K562 (cell line): ENCODE measurements around the gene SLC35F5.

ENCODE experiments used
- BRCA1 ChIP-seq, 2 experiments: fragments of 450-650 bp in 1 of 2; sonication (generic) in 1 of 2; formaldehyde crosslinking in 1 of 2; IDR thresholded peaks; 2 replicates each; pipeline versions ENCODE4 v1.5.0 to v1.6.1; 2017 to 2020; ENCODE audit warnings: mild to moderate bottlenecking in 1 of 2, missing genetic modification reagents in 1 of 2
- DPF2 ChIP-seq: fragments of 450-650 bp; IDR thresholded peaks from 2 replicates; pipeline ENCODE4 v1.6.1; 2016
- MXI1 ChIP-seq: IDR thresholded peaks from 2 replicates; pipeline ENCODE4 v1.6.1; 2011; ENCODE audit warnings: low read depth, mild to moderate bottlenecking, improper control_type of control experiment, low read length
- POLR2A ChIP-seq: fragments of 450-650 bp; conservative IDR thresholded peaks from 2 replicates; pipeline ENCODE4 v1.6.1; 2016
- SIN3A ChIP-seq, 2 experiments: fragments of 150-350 bp in 1 of 2; IDR thresholded peaks; 2 replicates each; pipeline ENCODE4 v1.6.1; 2011 to 2016; ENCODE audit warnings: borderline replicate concordance in 2 of 2, low read depth in 2 of 2, low read length in 2 of 2, mild to moderate bottlenecking in 2 of 2, moderate library complexity in 2 of 2; ENCODE audit not compliant: control insufficient read depth in 1 of 2
- ZBTB8A ChIP-seq: fragments of 450-650 bp; IDR thresholded peaks from 2 replicates; pipeline ENCODE4 v1.6.1; 2018; ENCODE audit warnings: mild to moderate bottlenecking, moderate library complexity; ENCODE audit not compliant: partially characterized antibody
- TF ChIP-seq, protein P1 (sequence below): sonication (generic); formaldehyde crosslinking; IDR thresholded peaks from 2 replicates; pipeline ENCODE4 v1.8.0; 2022; ENCODE audit warnings: mild to moderate bottlenecking, missing genetic modification reagents
- TF ChIP-seq, protein P2 (sequence below), 3 experiments: IDR thresholded peaks in 2 of 3; conservative IDR thresholded peaks in 1 of 3; 2 replicates each; pipeline ENCODE4 v1.5.1; 2011 to 2012; ENCODE audit warnings: low read length in 3 of 3, mild to moderate bottlenecking in 3 of 3, control low read depth in 2 of 3, improper control_type of control experiment in 1 of 3, inconsistent platforms in 1 of 3, low read depth in 1 of 3, mixed read lengths in 1 of 3, moderate library complexity in 1 of 3; ENCODE audit not compliant: insufficient read depth in 2 of 3
- TF ChIP-seq, protein P3 (sequence below), 3 experiments: fragments of 200-800 bp in 1 of 3; fragments of 250-450 bp in 1 of 3; fragments of 450-650 bp in 1 of 3; sonication (Bioruptor Pico) in 1 of 3; sonication (Bioruptor generic) in 1 of 3; formaldehyde crosslinking in 1 of 3; IDR thresholded peaks; 2 replicates each; pipeline versions ENCODE4 v1.6.1 to v1.8.0; 2016 to 2022; ENCODE audit warnings: mild to moderate bottlenecking in 2 of 3, missing genetic modification characterization in 2 of 3, missing compliant biosample characterization in 1 of 3, moderate library complexity in 1 of 3

DNA sequence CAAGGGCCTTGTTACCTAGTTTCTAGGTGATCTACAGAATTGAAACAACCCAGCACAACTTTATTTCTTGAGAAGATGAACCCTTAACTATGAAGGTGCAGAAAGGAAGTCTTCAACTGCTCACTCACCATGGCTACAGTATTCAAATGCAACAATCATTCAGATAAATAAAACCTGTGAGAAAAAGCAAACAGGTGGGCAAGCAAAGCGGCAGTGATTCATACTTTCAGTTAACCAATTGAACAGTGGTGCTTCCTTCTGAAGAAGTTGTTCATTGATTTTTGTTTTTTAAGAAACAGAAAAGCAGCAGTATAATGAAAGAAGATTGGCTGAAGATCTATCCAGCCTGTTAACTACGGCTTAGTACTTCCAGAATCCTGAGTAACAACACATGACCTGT, 43.5 kb downstream of the SLC35F5 start:
- TF ChIP-seq, protein P1, sequence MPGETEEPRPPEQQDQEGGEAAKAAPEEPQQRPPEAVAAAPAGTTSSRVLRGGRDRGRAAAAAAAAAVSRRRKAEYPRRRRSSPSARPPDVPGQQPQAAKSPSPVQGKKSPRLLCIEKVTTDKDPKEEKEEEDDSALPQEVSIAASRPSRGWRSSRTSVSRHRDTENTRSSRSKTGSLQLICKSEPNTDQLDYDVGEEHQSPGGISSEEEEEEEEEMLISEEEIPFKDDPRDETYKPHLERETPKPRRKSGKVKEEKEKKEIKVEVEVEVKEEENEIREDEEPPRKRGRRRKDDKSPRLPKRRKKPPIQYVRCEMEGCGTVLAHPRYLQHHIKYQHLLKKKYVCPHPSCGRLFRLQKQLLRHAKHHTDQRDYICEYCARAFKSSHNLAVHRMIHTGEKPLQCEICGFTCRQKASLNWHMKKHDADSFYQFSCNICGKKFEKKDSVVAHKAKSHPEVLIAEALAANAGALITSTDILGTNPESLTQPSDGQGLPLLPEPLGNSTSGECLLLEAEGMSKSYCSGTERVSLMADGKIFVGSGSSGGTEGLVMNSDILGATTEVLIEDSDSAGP = no peak
- TF ChIP-seq, protein P2, sequence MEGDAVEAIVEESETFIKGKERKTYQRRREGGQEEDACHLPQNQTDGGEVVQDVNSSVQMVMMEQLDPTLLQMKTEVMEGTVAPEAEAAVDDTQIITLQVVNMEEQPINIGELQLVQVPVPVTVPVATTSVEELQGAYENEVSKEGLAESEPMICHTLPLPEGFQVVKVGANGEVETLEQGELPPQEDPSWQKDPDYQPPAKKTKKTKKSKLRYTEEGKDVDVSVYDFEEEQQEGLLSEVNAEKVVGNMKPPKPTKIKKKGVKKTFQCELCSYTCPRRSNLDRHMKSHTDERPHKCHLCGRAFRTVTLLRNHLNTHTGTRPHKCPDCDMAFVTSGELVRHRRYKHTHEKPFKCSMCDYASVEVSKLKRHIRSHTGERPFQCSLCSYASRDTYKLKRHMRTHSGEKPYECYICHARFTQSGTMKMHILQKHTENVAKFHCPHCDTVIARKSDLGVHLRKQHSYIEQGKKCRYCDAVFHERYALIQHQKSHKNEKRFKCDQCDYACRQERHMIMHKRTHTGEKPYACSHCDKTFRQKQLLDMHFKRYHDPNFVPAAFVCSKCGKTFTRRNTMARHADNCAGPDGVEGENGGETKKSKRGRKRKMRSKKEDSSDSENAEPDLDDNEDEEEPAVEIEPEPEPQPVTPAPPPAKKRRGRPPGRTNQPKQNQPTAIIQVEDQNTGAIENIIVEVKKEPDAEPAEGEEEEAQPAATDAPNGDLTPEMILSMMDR (IDR thresholded peaks at IDR 0.05 in 2 of 3, conservative IDR thresholded peaks at IDR 0.05 in 1 of 3; ENCODE audit: insufficient read depth in 2 of 3, low read depth in 1 of 3, low read length in 3 of 3) = no peak
- no peak for TF ChIP-seq BRCA1 (IDR thresholded peaks at IDR 0.05)
- no peak for TF ChIP-seq BRCA1 (CRISPR knock-in tag; IDR thresholded peaks at IDR 0.05)
- no peak for TF ChIP-seq SIN3A (IDR thresholded peaks at IDR 0.05; ENCODE audit: borderline replicate concordance in 2 of 2, control insufficient read depth in 1 of 2, low read depth in 2 of 2, low read length in 2 of 2)
- TF ChIP-seq, protein P3, sequence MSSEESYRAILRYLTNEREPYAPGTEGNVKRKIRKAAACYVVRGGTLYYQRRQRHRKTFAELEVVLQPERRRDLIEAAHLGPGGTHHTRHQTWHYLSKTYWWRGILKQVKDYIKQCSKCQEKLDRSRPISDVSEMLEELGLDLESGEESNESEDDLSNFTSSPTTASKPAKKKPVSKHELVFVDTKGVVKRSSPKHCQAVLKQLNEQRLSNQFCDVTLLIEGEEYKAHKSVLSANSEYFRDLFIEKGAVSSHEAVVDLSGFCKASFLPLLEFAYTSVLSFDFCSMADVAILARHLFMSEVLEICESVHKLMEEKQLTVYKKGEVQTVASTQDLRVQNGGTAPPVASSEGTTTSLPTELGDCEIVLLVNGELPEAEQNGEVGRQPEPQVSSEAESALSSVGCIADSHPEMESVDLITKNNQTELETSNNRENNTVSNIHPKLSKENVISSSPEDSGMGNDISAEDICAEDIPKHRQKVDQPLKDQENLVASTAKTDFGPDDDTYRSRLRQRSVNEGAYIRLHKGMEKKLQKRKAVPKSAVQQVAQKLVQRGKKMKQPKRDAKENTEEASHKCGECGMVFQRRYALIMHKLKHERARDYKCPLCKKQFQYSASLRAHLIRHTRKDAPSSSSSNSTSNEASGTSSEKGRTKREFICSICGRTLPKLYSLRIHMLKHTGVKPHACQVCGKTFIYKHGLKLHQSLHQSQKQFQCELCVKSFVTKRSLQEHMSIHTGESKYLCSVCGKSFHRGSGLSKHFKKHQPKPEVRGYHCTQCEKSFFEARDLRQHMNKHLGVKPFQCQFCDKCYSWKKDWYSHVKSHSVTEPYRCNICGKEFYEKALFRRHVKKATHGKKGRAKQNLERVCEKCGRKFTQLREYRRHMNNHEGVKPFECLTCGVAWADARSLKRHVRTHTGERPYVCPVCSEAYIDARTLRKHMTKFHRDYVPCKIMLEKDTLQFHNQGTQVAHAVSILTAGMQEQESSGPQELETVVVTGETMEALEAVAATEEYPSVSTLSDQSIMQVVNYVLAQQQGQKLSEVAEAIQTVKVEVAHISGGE (CRISPR knock-in tag; IDR thresholded peaks at IDR 0.05) = no peak
- TF ChIP-seq POLR2A = no peak
- no peak for TF ChIP-seq MXI1
- TF ChIP-seq ZBTB8A = no peak
- TF ChIP-seq DPF2 = no peak
